H1 (cell line): ENCODE measurements around the gene SMIM33.

Experiments used
- ZNF274 ChIP-seq: IDR thresholded peaks from 2 replicates; pipeline ENCODE4 v1.7.0; 2012; ENCODE audit warnings: low read length, borderline replicate concordance; ENCODE audit errors: extremely low read depth
- TF ChIP-seq, protein P1 (sequence below), 3 experiments: IDR thresholded peaks; 1 replicate in 2 of 3; 2 replicates in 1 of 3; pipeline versions ENCODE4 v1.5.1 to v1.6.1; 2011; ENCODE audit warnings: low read length in 3 of 3, mild to moderate bottlenecking in 3 of 3, inconsistent platforms in 2 of 3, low read depth in 1 of 3, moderate library complexity in 1 of 3; ENCODE audit not compliant: insufficient read depth in 1 of 3; ENCODE audit errors: control extremely low read depth in 1 of 3

DNA sequence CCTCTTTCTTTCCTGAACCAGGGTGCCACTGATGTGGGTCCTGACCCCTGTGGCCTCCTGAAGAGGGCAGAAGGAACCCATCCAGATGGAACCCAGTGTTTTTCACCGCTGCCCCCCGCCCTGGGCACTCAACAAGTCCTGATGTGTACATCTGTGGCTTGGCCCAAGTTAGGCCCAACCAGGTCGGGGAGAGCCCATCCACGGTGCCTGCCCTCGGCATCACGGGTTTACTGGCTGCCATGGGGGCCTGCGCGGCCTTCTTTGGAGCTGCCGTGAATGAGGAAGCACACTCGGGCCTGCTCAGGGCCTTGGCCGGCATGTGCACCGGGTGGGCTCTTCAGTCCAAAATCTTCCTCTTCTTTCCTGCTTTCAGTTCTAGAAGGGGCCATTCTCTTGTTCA lies 14.0 kb upstream of the SMIM33 start:
- TF ChIP-seq, protein P1, sequence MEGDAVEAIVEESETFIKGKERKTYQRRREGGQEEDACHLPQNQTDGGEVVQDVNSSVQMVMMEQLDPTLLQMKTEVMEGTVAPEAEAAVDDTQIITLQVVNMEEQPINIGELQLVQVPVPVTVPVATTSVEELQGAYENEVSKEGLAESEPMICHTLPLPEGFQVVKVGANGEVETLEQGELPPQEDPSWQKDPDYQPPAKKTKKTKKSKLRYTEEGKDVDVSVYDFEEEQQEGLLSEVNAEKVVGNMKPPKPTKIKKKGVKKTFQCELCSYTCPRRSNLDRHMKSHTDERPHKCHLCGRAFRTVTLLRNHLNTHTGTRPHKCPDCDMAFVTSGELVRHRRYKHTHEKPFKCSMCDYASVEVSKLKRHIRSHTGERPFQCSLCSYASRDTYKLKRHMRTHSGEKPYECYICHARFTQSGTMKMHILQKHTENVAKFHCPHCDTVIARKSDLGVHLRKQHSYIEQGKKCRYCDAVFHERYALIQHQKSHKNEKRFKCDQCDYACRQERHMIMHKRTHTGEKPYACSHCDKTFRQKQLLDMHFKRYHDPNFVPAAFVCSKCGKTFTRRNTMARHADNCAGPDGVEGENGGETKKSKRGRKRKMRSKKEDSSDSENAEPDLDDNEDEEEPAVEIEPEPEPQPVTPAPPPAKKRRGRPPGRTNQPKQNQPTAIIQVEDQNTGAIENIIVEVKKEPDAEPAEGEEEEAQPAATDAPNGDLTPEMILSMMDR (IDR thresholded peaks at IDR 0.05; ENCODE audit: control extremely low read depth in 1 of 3, insufficient read depth in 1 of 3, low read depth in 1 of 3, low read length in 3 of 3): no peak
- no peak for TF ChIP-seq ZNF274
